GM18951 (cell line): Measurements from ENCODE around the gene SIVA1.

ENCODE experiments used
- POLR2A ChIP-seq: IDR thresholded peaks from 4 replicates; pipeline ENCODE4 v1.6.1; 2011; ENCODE audit warnings: mild to moderate bottlenecking; ENCODE audit not compliant: insufficient read length, insufficient read depth; ENCODE audit errors: extremely low read depth
- in situ Hi-C: fragments of 300-500 bp; cut with MboI; formaldehyde crosslinking; loops from one replicate; pipeline ENCODE4 v1.12.0; 2022; ENCODE audit warnings: low sequenced_read_pairs, mixed read lengths, inconsistent platforms; ENCODE audit not compliant: unreplicated experiment

Gene SIVA1

DNA sequence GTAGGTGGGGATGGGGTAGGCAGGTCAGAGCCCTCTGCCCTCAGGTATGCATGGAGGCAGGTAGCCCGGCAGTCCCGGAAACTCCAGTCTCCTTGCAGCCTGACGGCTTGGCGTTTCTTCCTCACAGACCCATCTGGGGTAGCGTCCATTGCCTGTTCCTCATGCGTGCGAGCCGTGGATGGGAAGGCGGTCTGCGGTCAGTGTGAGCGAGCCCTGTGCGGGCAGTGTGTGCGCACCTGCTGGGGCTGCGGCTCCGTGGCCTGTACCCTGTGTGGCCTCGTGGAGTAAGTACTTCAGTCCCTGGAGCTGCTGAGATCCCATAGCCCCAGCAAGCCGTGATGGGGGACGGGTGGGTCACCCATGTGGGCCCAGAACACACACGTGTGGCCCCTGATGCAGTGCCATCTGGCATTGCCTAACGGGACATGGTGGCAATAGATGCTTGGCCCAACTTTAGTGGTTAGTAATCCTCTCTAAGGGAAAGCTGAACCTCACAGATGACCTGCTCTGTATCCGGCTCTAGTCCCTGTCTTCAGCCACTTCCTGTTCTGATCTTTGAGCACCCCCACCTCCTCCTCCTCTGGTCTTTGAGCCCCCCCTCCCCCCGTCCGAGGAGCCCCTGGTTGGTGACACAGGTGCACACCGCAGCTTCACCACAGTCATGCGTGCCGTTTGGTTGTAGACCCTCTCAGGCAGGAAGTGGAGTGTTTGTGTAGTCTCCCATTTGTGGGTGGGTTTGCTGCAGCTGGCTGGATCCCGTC, 3.7 kb downstream of the SIVA1 start:
- TF ChIP-seq POLR2A, result no peak
- in situ Hi-C loops, result no loop called here

DNA sequence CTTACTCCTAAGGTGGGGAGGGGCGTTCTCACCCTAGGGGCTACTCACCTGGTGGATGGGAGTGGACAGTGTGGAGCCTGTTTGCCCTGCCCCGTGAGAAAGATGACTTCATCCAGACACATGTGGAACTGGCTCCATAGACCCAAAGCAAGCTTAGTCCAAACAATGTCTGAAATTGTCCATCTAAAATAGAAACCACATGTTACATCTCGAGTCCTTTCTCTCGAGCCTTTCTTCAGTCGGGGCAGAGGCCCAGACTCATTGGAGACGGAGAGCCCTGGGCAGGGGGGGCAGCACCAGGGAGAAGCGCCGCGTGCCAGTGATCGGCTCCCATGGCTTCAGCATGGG, 4.3 kb downstream of the SIVA1 start:
- in situ Hi-C loops, result no loop called here
- TF ChIP-seq POLR2A, result no peak

DNA sequence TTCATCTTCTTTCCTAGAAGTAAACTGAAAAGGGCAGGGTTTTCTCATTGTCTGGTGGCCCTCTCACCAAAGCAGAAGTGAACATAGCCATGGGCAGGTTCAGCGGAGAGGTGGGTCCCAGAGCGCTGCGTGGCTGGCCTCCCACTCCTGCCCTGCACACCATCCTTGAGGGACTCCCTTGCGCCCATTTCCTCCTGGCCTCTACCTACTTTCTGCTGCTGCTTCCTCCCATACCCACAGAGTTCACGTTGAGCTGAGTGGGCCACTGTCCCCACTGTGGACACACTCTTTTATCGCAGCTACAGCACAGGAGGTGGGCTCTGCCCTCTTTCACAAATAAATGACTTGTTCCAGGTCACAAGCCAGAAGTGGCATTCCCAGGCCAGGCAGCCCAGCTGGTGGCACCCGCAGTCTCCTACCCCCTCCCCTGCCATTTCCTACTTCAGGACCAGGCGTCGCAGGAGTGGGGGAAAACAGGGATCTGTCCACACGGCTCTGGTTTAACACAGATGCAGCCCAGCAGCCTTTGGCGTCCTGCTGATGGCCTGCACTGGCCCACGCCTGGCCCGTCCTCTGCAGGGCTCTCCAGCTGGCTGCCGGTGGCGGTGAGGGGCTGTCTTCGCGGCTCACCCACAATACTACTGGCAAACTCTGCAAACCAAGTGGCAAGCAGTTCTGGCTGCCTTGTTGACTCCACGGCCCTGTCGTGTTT, 4.9 kb downstream of the SIVA1 start:
- TF ChIP-seq POLR2A, result no peak
- in situ Hi-C loops, result no loop called here

DNA sequence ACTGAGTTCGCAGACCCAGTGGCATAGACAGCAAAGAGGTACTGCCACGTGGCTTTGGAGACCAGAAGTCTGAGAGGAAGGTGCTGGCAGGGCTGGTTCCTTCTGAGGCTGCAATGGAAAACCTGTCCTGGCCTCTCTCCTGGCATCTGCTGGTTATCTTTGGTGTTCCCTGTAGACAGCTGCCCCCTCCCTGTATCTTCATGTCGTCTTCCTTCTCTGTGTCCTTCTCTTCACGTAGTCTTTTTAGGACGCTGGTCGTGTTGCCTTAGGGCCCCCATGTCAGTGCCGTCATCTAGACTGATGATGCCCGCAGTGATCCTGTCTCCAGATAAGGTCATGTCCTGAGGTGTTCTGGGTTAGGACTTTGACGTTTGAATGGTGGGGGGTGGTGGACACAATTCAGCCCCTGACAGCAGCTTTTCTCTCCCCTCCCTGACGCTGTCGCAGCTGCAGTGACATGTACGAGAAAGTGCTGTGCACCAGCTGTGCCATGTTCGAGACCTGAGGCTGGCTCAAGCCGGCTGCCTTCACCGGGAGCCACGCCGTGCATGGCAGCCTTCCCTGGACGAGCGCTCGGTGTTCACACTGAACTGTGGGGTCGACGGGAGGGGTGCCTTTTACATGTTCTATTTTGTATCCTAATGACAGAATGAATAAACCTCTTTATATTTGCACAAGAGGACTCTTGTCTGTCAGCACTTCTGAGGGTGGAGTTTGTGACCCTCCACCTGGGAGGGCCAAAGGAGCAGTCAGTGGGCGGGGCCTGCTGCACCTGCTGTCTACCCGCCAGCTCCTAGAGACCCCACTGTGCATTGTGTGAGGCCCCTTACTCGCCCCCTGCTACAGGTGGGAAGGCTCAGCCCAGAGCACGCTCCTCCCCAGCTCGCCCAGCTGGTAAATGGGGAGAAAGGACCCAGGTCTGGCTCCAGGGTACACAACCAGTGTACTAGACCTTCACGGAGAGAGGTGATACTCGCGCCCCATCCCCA, 6.3 kb downstream of the SIVA1 start:
- in situ Hi-C loops, result no loop called here
- no peak for TF ChIP-seq POLR2A

DNA sequence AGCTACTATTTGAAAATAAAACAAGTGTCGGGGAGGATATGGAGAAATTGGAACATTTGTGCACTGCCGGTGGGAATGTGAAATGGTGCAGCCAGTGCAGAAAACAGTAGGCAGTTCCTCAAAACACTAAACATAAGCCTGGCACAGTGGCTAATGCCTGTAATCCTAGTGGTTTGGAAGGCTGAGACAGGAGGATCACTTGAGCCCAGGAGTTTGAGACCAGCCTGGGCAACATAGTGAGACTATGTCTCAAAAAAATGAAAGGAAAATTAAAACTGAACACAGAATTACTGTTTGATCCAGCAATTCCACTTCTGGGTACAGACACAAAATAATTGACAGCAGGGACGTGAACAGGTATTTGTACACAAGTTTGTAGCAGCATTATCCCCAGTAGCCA, 12.6 kb downstream of the SIVA1 start:
- no peak for TF ChIP-seq POLR2A
- in situ Hi-C loops, result no loop called here

DNA sequence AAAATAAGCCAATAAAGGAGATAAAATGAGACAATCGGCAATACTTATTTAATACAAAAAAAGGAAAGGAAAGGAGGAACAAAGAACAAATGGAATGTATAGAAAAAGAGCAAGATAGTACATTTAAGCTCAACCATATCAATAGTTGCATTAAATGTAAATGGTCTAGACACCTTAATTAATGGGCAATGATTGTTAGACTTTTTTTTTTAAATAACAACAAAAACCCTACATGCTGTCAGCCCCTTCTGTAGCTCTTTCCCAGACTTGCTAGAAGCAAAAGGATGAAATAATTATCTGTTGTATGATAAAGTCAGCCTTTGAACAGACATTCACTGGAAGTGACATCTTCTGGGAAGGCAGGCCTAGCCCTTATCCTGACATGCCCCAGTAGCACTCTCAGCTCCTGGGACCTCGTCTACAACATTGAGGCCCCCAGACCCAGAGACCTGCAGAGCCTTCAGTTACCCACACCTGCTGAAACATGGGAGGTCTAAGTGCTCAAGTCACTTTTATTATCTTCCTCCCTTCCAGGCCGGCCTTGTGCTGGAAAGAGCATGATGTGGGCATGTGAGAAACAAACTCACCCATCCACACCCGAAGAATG, 13.4 kb downstream of the SIVA1 start:
- no peak for TF ChIP-seq POLR2A
- in situ Hi-C loops, result no loop called here

DNA sequence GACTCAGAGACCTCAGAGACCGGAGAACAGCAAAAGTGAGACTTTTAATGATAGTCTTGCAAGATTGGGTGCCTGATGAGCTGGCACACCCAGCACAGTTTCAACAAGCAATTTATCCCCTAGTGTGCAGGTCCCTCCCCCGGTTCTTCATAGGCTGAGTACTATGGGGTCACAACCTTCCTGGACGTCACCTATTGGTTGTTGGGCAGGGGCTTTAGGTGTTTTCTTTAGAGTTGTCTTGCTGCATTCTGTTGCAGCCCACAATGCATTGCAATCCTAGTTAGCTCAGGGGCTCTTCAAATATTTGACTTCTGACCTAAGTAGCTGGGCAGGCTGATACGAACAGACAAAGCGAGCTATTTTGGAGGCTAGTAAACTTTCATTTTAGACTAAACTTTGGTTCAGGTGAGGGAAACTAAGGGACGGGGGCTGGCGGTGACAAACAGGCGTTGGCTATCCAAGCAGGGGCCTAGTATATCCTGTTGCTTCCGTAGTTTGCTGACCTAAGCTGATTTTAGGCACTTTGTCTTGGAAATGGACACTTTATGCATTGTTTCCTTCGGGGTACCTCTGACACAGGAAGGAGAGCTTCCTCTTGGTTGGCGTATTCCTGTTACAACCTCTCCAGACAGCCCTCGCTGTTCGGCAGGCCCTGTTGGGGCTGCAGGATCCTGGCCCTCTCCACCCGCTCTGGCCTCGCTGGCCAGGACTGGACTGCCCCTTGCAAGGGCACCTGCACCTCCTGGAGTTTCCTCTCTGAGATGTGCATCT, 14.1 kb downstream of the SIVA1 start:
- TF ChIP-seq POLR2A, result no peak
- in situ Hi-C loops, result no loop called here

DNA sequence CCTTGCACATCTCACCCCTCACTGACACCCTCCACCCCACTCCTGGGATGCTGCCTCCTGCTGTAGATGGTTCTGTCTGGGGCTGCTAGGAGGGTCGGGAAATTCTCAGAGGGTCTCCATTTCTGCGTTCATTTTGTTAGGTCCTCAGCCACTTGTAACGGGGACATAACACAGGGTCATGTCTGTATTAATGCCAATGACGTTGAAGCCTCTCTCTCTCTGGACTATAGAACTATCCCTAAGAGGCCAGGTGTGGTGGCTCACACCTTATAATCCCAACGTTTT, 14.6 kb downstream of the SIVA1 start:
- in situ Hi-C loops, result no loop called here
- TF ChIP-seq POLR2A, result no peak

DNA sequence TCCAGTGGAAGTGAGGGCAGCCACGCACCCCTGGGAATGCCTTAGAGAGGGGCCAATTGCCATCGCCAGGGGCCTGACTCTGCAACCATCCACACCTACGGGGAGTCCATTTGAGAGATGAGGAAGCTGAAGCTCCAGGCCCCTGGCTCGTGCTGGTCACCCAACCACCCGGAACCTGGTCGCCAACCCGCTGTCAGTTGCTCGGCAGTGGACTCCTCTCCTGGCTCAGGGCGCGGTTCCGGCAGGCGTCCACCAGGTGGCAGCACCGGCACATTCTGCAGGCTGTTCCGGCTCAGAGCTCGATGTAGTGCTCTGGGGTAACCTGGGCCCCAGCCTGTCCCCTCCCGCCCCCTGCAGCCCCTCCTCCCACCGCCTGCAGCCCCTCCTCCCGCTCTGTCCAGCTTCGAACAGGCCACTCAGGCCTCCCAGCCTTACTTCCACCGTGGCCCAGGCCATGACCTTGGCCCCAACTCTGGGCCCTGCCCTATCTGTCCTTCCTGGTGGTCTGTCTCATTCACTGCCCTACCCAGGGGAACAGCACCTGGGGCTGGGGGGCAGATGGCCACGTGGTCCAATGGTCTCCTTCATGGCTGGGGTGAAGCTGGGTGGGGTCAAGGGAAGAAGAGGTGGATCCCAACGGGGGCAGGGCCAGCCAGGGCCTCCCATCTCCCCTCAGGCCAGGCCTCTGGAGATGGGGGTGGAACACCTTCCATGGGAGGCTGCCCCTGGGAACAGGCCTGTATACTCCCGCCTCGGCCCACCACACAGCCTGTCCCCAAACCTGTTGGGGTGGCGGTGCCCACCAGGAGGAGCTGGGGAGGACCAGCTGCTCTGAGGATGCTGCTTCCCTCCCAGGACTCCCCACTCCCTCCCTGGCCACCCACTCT, 15.7 kb downstream of the SIVA1 start:
- in situ Hi-C loops, result no loop called here
- TF ChIP-seq POLR2A, result no peak

DNA sequence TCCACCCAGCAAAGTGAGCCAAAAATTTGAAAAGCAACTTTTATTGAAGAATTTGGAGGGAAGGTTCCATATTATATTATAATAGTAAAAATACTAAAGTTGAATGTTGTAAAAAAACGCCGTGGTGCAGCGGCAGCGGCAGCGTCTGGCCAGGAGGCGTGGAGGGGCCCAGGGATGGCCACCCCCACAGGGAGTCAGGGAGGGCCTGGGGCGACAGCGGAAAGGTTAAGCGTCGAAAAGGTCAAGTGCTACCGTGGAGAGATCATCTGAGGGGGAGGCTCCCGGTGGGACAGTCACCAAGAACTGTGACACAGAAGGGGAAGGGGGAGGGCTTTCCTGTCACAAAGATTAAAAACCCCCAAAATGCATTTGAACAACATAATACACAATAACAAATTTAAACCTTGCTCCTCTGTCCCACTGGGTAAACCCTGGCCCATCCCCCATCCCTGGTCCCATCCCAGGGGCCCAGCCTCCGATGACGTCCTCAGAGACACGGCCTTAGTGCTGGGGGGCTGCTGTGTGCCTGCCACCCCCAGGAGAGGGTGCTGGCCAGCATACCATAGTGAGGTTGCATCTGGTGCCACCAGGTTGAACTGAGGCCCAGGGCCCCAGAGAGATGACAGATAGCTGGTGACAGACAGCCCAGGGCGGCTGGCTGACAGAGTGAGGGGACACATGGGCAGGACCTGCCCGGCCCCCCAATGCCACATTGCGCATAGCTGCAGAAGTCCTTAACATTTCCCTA, 16.6 kb downstream of the SIVA1 start:
- in situ Hi-C loops, result no loop called here
- TF ChIP-seq POLR2A, result no peak

DNA sequence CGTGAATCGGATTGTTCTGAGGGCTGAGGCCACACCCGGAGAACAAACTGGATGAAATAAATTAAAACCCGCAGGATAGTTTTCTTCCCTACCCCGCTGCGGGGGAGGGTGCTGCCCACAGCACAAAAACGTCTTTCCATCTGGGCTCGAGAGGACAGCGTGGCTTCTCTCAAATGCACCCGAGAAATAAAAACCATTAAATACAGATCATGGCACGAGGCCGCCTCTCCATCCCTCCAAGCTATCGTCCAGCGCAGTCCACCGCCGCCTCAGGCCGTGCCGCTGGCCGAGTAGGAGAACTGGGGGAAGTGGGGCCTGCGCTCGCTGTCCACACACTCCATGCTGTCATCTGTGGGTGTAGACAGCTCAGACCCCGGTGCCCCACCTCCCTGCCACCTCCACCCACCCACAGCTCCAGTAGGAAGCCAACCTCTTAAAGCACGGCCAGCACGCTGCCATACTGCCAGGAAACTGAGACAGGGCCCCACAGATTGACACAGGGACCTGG, 17.2 kb downstream of the SIVA1 start:
- no peak for TF ChIP-seq POLR2A
- in situ Hi-C loops, result no loop called here

DNA sequence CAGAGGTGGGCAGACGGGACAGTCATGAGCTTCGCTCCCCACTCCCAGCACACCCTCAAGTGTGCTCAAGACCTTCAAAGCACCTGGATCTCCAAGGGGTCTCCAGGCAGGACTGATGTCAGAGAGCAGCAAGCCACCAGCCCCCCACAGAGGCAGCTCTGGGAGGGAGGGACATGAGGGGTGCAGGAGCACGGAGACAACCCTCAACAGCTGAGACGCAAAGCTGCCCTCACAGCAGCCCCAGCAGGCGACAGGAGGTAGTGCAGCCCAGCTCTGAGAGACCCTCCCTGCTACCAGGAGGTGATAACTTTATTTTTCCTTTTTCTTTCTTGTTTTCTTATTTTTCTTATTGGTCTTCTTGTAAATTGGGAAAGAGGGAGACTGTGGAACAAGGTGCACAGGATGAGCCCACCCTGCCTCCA, 17.9 kb downstream of the SIVA1 start:
- no peak for TF ChIP-seq POLR2A
- in situ Hi-C loops, result no loop called here
